NCI-H774 (cell line): ENCODE data around the gene FEZF2.

ENCODE experiments used
- DNase-seq: peaks from one replicate; lab custom pipeline; 2025; lab: John Stamatoyannopoulos, UW

Gene FEZF2

DNA sequence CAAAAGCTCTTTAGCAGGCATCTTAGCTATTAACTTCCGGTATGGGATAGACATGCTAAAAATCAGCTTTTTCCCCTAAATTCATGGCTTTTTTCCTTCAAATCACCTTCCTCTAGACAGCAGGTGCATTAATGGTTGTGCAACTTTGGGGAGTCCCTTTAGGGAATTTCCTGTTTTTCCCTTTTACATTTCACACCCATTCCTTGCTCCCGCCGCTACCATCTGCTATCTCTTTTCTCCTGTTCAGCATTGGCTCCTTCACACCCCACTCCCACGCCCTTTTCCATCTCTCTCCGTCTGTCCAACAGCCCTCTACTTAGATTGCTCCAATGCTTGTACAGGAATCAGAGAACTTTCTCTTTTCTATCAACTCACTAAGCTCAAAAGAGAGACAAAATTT is 43.4 kb downstream of the FEZF2 start:
- no peak for DNase-seq

DNA sequence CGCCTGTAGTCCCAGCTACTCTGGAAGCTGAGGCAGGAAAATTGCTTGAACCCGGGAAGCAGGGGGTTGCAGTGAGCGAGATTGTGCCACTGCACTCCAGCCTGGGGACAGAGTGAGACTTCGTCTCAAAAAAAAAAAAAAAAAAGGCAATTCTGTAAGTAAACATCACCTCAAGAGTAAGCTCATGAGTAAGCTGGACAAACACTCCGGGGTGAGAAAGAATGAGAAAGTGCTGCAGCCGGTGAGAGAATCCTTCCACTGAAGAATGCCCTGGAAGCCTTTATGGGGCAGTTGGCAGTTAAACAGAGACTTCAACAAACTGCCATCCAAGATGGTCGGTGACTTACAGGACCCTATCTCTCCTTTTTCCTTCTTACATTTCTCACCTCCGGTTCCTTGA is 47.5 kb downstream of the FEZF2 start:
- no peak for DNase-seq

DNA sequence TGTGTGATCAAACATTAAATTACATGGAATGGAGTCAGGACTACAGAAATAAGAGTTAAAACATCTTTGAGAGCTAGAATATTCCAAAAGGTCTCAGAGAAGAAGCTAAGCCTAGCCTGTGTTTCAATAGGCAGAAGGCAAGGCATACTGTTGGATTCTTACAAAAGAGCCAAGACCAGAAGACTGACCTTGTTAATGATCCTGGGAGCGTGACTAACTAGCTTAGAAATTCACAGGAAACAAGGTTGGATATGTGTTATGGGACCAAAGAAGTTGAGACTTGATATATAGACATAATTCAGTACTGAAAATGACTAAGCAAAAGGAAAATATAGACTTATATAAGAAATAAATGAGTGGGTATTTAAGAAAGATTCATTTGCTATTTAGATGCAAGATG is 50.1 kb downstream of the FEZF2 start:
- DNase-seq: no peak
